Nephron progenitor cell (in vitro differentiated cells): Measurements from ENCODE around the gene TBCK.

Experiments
- DNase-seq: peaks from one replicate; pipeline ENCODE4 v3.0.0; 2021
- H3K27ac Mint-ChIP-seq: 2 replicates; pipeline ENCODE4 v1.8.0; 2021; ENCODE audit warnings: mild to moderate bottlenecking, moderate library complexity, mixed read lengths
- H3K27me3 Mint-ChIP-seq: 2 replicates; pipeline ENCODE4 v1.8.0; 2021; ENCODE audit warnings: mild to moderate bottlenecking, low read depth, mixed read lengths; ENCODE audit not compliant: poor library complexity
- H3K36me3 Mint-ChIP-seq: 2 replicates; pipeline ENCODE4 v1.8.0; 2021; ENCODE audit warnings: low read depth, mixed read lengths
- H3K4me1 Mint-ChIP-seq: 2 replicates; pipeline ENCODE4 v1.8.0; 2021; ENCODE audit warnings: mixed read lengths
- H3K4me3 Mint-ChIP-seq: 2 replicates; pipeline ENCODE4 v1.8.0; 2021; ENCODE audit warnings: mild to moderate bottlenecking, moderate library complexity, mixed read lengths
- H3K9me3 Mint-ChIP-seq: 2 replicates; pipeline ENCODE4 v1.8.0; 2021; ENCODE audit warnings: mild to moderate bottlenecking, moderate library complexity, mixed read lengths
- TF ChIP-seq, protein P1 (sequence below): fragments of 200-600 bp; sonication (generic); IDR thresholded peaks from 2 replicates; pipeline ENCODE4 v1.5.0; 2021; ENCODE audit warnings: antibody characterized with exemption

The TBCK gene

DNA sequence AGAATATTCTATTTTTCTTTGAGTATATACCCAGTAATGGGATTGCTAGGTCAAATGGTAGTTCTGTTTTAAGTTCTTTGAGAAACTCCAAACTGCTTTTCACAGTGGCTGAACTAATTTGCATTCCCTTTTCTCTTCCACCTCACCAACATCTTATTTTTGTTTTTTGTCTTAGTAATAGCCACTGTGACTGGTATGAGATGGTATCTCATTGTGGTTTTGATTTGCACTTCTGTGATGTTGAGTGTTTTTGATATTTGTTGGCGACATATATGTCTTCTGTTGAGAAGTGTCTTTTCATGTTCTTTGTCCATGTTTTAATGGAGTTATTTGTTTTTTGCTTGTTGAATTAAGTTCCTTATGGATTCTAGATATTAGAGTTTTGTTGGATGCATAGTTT is 24.8 kb upstream of the TBCK start:
- Mint-ChIP-seq H3K4me1 (no peaks in the 10 kb centered on the region), H3K9me3 (peaks cover 52% of the 10 kb centered on the region), H3K36me3 (peaks cover 70% of the 10 kb centered on the region), H3K27me3 (no peaks in the 10 kb centered on the region), H3K27ac (no peak overlapping the region), H3K4me3 (no peak overlapping the region)
- no peak for DNase-seq
- TF ChIP-seq, protein P1, sequence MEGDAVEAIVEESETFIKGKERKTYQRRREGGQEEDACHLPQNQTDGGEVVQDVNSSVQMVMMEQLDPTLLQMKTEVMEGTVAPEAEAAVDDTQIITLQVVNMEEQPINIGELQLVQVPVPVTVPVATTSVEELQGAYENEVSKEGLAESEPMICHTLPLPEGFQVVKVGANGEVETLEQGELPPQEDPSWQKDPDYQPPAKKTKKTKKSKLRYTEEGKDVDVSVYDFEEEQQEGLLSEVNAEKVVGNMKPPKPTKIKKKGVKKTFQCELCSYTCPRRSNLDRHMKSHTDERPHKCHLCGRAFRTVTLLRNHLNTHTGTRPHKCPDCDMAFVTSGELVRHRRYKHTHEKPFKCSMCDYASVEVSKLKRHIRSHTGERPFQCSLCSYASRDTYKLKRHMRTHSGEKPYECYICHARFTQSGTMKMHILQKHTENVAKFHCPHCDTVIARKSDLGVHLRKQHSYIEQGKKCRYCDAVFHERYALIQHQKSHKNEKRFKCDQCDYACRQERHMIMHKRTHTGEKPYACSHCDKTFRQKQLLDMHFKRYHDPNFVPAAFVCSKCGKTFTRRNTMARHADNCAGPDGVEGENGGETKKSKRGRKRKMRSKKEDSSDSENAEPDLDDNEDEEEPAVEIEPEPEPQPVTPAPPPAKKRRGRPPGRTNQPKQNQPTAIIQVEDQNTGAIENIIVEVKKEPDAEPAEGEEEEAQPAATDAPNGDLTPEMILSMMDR, result no peak

DNA sequence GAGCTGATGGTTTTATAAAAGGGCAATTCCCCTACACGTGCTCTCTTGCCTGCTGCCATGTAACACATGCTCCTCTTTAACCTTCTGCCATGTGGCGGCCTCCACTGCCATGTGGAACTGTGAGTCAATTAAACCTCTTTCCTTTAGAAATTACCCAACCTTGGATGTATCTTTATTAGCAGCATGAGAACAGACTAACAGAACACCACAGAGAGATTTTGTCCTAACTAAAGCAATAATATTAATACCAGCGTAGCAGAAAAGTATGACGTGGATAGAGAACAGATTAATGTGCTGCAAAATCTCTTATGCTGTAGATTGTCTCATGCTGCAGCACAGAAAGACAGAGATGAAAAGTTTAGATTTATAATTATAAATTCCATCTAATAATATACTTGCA is 23.4 kb upstream of the TBCK start:
- H3K27ac Mint-ChIP-seq, result no peak overlapping the region
- no peaks in the 10 kb centered on the region for H3K4me1 Mint-ChIP-seq
- no peaks in the 10 kb centered on the region for H3K27me3 Mint-ChIP-seq
- TF ChIP-seq, protein P1, result no peak
- H3K9me3 Mint-ChIP-seq, result peaks cover 52% of the 10 kb centered on the region
- no peak overlapping the region for H3K4me3 Mint-ChIP-seq
- DNase-seq, result no peak
- peaks cover 80% of the 10 kb centered on the region for H3K36me3 Mint-ChIP-seq

DNA sequence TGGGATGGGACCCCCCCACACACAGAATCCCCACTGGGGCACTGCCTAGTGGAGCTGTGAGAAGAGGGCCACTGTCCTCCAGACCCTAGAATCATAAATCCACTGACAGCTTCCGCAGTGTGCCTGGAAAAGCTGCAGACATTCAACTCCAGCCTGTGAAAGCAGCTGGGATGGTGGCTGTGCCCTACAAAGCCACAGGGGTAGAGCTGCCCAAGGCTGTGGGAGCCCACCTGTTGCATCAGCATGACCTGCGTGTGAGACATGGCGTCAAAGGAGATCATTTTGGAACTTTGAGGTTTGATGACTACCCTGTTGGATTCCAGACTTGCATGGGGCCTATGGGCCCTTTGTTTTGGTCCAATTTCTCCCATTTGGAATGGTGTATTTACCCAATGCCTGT is 22.7 kb upstream of the TBCK start:
- no peak overlapping the region for H3K4me3 Mint-ChIP-seq
- H3K27ac Mint-ChIP-seq, result no peak overlapping the region
- H3K9me3 Mint-ChIP-seq, result peaks cover 52% of the 10 kb centered on the region
- no peaks in the 10 kb centered on the region for H3K4me1 Mint-ChIP-seq
- peaks cover 83% of the 10 kb centered on the region for H3K36me3 Mint-ChIP-seq
- TF ChIP-seq, protein P1, result no peak
- DNase-seq, result no peak
- H3K27me3 Mint-ChIP-seq, result no peaks in the 10 kb centered on the region

DNA sequence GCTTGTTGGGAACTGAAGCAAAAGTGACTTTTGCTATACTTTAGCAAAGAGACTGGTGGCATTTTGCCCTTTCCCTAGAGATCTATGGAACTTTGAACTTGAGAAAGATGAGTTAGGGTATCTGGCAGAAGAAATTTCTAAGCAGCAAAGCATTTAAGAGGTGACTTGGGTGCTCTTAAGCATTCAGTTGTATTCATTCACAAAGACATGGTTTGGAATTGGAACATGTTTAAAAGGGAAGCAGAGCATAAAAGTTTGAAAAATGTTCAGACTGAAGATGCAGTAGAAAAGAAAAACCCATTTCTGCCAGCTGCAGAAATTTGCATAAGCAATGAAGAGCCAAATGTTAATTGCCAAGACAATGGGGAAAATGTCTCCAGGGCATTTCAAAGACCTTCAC is 21.9 kb upstream of the TBCK start:
- Mint-ChIP-seq H3K4me1 (no peaks in the 10 kb centered on the region), H3K4me3 (no peak overlapping the region)
- TF ChIP-seq, protein P1, result no peak

DNA sequence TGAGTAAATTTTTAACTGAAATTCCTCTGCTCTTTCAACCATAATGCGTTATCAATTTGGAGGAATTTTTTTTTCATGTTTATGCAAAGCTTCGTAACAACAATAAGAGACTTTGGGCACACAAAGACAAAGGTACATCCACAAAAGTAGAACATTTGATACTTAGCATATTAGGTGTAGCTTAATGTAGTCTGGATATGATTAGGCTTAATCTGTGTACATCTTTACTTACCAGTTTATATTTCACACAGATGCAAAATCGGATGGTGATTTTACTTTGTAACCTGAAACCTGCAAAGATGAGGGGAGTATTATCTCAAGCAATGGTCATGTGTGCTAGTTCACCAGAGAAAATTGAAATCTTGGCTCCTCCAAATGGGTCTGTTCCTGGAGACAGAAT is 20.6 kb upstream of the TBCK start:
- Mint-ChIP-seq H3K36me3 (peaks cover 81% of the 10 kb centered on the region), H3K4me1 (no peaks in the 10 kb centered on the region), H3K4me3 (no peak overlapping the region), H3K27ac (no peak overlapping the region), H3K9me3 (peaks cover 44% of the 10 kb centered on the region), H3K27me3 (no peaks in the 10 kb centered on the region)
- TF ChIP-seq, protein P1, result no peak
- no peak for DNase-seq

More for the DNA sequence above, 21.9 kb upstream of the TBCK start:
- no peaks in the 10 kb centered on the region for H3K27me3 Mint-ChIP-seq
- no peak for DNase-seq
- H3K36me3 Mint-ChIP-seq, result peaks cover 84% of the 10 kb centered on the region
- peaks cover 52% of the 10 kb centered on the region for H3K9me3 Mint-ChIP-seq
- no peak overlapping the region for H3K27ac Mint-ChIP-seq

DNA sequence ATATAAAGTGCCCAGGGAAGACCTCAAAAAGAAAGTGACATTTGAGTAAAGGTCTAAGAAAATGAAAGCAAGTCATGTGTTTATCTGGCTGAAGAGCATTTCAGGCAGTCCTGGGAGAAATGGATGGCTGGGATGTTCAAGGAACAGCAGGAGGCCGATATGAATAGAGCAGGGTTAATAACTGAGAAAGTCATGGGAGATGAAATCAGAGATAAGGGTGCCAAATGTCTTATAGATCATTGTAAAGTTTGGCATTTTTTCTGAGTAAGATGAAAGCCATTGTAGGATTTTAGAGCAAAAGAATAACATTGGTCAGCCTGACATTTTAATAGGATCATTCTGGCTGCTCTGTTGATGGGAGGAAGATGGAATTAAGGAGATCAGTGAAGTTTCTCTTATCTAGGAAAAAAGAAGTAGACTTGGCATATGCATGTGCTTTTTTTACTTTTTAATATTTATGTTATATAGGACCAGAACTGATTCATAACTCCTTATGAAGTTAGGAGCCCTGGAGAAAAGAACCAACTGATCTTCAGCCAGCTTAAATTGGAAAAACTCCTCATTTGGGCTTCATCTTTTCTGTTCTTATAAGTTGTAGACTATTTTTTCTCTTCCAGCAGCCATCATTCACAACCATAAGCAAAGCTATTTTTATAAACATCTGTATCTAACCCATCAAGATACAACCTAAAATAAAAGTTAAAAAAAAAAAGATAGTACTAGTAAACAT is 18.9 kb upstream of the TBCK start:
- Mint-ChIP-seq H3K27me3 (no peaks in the 10 kb centered on the region), H3K9me3 (peaks cover 26% of the 10 kb centered on the region), H3K27ac (peak overlapping the region; percentile 12), H3K4me3 (no peak overlapping the region), H3K4me1 (no peaks in the 10 kb centered on the region), H3K36me3 (peaks cover 74% of the 10 kb centered on the region)
- TF ChIP-seq, protein P1, result no peak
- DNase-seq, result no peak
